HepG2 (cell line): ENCODE measurements around the gene API5. TPM values are rescaled to one million over a fixed set of nuclear protein-coding genes. Genes with fewer than 3 reads are reported as not detected.
A peak's percentile ranks its signal among the peaks of the same experiment; 100 is the strongest.

Experiments
- CBX5 ChIP-seq: sonication (generic); formaldehyde crosslinking; IDR thresholded peaks from 2 replicates; pipeline ENCODE4 v1.4.0; 2020; ENCODE audit warnings: missing genetic modification reagents, borderline replicate concordance
- CEBPB ChIP-seq: IDR thresholded peaks from 2 replicates; pipeline ENCODE4 v1.6.1; 2011; ENCODE audit warnings: low read depth, low read length, improper control_type of control experiment, borderline replicate concordance
- DNMT3B ChIP-seq: conservative IDR thresholded peaks from 2 replicates; pipeline ENCODE4 v1.6.1; 2016; ENCODE audit warnings: missing biosample characterization, control low read depth
- FOXO1 ChIP-seq: sonication (generic); formaldehyde crosslinking; IDR thresholded peaks from 2 replicates; pipeline ENCODE4 v1.4.0; 2020; ENCODE audit warnings: missing genetic modification reagents
- GFI1 ChIP-seq: sonication (generic); formaldehyde crosslinking; IDR thresholded peaks from 2 replicates; pipeline ENCODE4 v1.5.0; 2020; ENCODE audit warnings: missing genetic modification reagents, mild to moderate bottlenecking, borderline replicate concordance
- HNRNPLL ChIP-seq: fragments of 200-400 bp; formaldehyde crosslinking; IDR thresholded peaks from 2 replicates; pipeline ENCODE4 v1.6.1; 2017; ENCODE audit warnings: mild to moderate bottlenecking, low read depth, low read length; ENCODE audit not compliant: poor library complexity, severe bottlenecking
- KDM3A ChIP-seq: IDR thresholded peaks from 2 replicates; pipeline ENCODE4 v1.6.1; 2018; ENCODE audit warnings: low read depth, missing compliant biosample characterization
- MBD4 ChIP-seq: IDR thresholded peaks from 2 replicates; pipeline ENCODE4 v1.6.1; 2012; ENCODE audit warnings: low read length, inconsistent platforms, borderline replicate concordance
- MIXL1 ChIP-seq: IDR thresholded peaks from 2 replicates; pipeline ENCODE4 v1.6.1; 2016
- NRL ChIP-seq: sonication (generic); formaldehyde crosslinking; IDR thresholded peaks from 2 replicates; pipeline ENCODE4 v1.5.0; 2020; ENCODE audit warnings: missing genetic modification reagents, mild to moderate bottlenecking, moderate library complexity, borderline replicate concordance
- PAWR ChIP-seq: sonication (generic); formaldehyde crosslinking; IDR thresholded peaks from 2 replicates; pipeline ENCODE4 v1.4.0; 2020; ENCODE audit warnings: missing genetic modification reagents, mild to moderate bottlenecking, borderline replicate concordance
- PITX1 ChIP-seq: sonication (generic); formaldehyde crosslinking; IDR thresholded peaks from 2 replicates; pipeline ENCODE4 v1.5.1; 2020; ENCODE audit warnings: mild to moderate bottlenecking, missing genetic modification reagents
- RAD51 ChIP-seq: fragments of 450-650 bp; IDR thresholded peaks from 2 replicates; pipeline ENCODE4 v1.6.1; 2016; ENCODE audit warnings: borderline replicate concordance
- RBM22 ChIP-seq: fragments of 200-400 bp; formaldehyde crosslinking; optimal IDR thresholded peaks from 2 replicates; pipeline ENCODE3; 2017; ENCODE audit warnings: mild to moderate bottlenecking, low read length, moderate library complexity
- SP140L ChIP-seq: sonication (generic); formaldehyde crosslinking; IDR thresholded peaks from 2 replicates; pipeline ENCODE4 v1.4.0; 2020; ENCODE audit warnings: missing genetic modification reagents, borderline replicate concordance
- SP4 ChIP-seq: sonication (generic); formaldehyde crosslinking; IDR thresholded peaks from 2 replicates; pipeline ENCODE4 v1.8.1; 2023; ENCODE audit warnings: mild to moderate bottlenecking, missing genetic modification reagents
- TAF15 ChIP-seq: fragments of 200-400 bp; formaldehyde crosslinking; IDR thresholded peaks from one replicate; pipeline ENCODE4 v1.6.1; 2018; ENCODE audit warnings: mild to moderate bottlenecking, low read depth, low read length; ENCODE audit not compliant: poor library complexity, severe bottlenecking
- TP53 ChIP-seq: sonication (generic); formaldehyde crosslinking; conservative IDR thresholded peaks from 2 replicates; pipeline ENCODE4 v1.4.0; 2020; ENCODE audit warnings: missing genetic modification reagents
- ZBTB42 ChIP-seq: sonication (generic); formaldehyde crosslinking; IDR thresholded peaks from 2 replicates; pipeline ENCODE4 v1.5.0; 2020; ENCODE audit warnings: mild to moderate bottlenecking, missing genetic modification reagents
- ZBTB43 ChIP-seq: sonication (generic); formaldehyde crosslinking; conservative IDR thresholded peaks from 2 replicates; pipeline ENCODE4 v1.4.0; 2020; ENCODE audit warnings: missing genetic modification reagents
- ZBTB8A ChIP-seq: sonication (generic); formaldehyde crosslinking; IDR thresholded peaks from 2 replicates; pipeline ENCODE4 v1.4.0; 2020; ENCODE audit warnings: mild to moderate bottlenecking, low read depth, missing genetic modification reagents, borderline replicate concordance
- ZHX1 ChIP-seq: sonication (generic); formaldehyde crosslinking; IDR thresholded peaks from 2 replicates; pipeline ENCODE4 v1.8.1; 2022; ENCODE audit warnings: low read depth, mild to moderate bottlenecking, missing genetic modification reagents
- ZNF138 ChIP-seq: sonication (generic); formaldehyde crosslinking; IDR thresholded peaks from 2 replicates; pipeline ENCODE4 v1.5.0; 2020; ENCODE audit warnings: mild to moderate bottlenecking, low read depth, missing genetic modification reagents
- ZNF205 ChIP-seq: IDR thresholded peaks from 2 replicates; pipeline ENCODE4 v1.6.1; 2018; ENCODE audit warnings: missing biosample characterization, missing genetic modification reagents
- ZNF224 ChIP-seq: sonication (generic); formaldehyde crosslinking; IDR thresholded peaks from 2 replicates; pipeline ENCODE4 v1.5.0; 2020; ENCODE audit warnings: mild to moderate bottlenecking, missing genetic modification reagents
- ZNF382 ChIP-seq: sonication (generic); formaldehyde crosslinking; IDR thresholded peaks from 2 replicates; pipeline ENCODE4 v1.5.0; 2020; ENCODE audit warnings: missing genetic modification reagents, mild to moderate bottlenecking, borderline replicate concordance
- ZNF564 ChIP-seq: sonication (generic); formaldehyde crosslinking; IDR thresholded peaks from 2 replicates; pipeline ENCODE4 v1.8.1; 2023; ENCODE audit warnings: mild to moderate bottlenecking, missing genetic modification reagents
- ZNF678 ChIP-seq: sonication (generic); formaldehyde crosslinking; IDR thresholded peaks from 2 replicates; pipeline ENCODE4 v1.4.0; 2020; ENCODE audit warnings: mild to moderate bottlenecking, missing genetic modification reagents
- ZNF720 ChIP-seq: sonication (generic); formaldehyde crosslinking; IDR thresholded peaks from 2 replicates; pipeline ENCODE4 v1.4.0; 2020; ENCODE audit warnings: missing genetic modification reagents
- polyA plus RNA-seq, 8 experiments: library from polyadenylated mRNA; depleted of rRNA in 3 of 8; stranded (reverse) in 7 of 8; unstranded in 1 of 8; fragments of >200 nt; fragmentation: Illumina TruSeq in 4 of 8; extraction: Trizol in 4 of 8; gene quantifications; 2 replicates each; pipeline versions ENCODE4 v1.2.1 to v1.2.3, GENCODE V29; 2011 to 2016; ENCODE audit warnings: low read depth in 4 of 8, missing spikeins in 1 of 8, mixed read lengths in 1 of 8; ENCODE audit not compliant: insufficient read depth in 1 of 8
- total RNA-seq, 5 experiments: library from RNA; depleted of rRNA; stranded (reverse); fragments of >200 nt; fragmentation: Illumina TruSeq; extraction: Trizol; gene quantifications; 2 replicates each; pipeline ENCODE4 v1.2.3, GENCODE V29; 2016; ENCODE audit warnings: low read depth in 1 of 5

Gene API5
- total and polyA plus RNA-seq, 2 of the 13 experiments (the other 11 are each of a cell fraction or from before 2014, with no cell fraction given), result 21.6 to 59.0 TPM

- TF ChIP-seq ZHX1 (peak; percentile 90), ZBTB43 (CRISPR knock-in tag) (no peak), GFI1 (CRISPR knock-in tag) (no peak), KDM3A (CRISPR knock-in tag) (peak; percentile 38; the same call in 1 of the 2 replicates), SP4 (CRISPR knock-in tag) (peak; percentile 76), PITX1 (peak; percentile 96), ZNF564 (CRISPR knock-in tag) (no peak), ZNF138 (CRISPR knock-in tag) (peak; percentile 88; the same call in 1 of the 2 replicates), ZNF678 (CRISPR knock-in tag) (no peak), SP140L (CRISPR knock-in tag) (no peak), ZBTB8A (CRISPR knock-in tag) (no peak), TAF15 (no peak), MBD4 (no peak), ZNF205 (0 out of 2 replicates have a peak, but pooled peaks have one; percentile 44), ZNF224 (CRISPR knock-in tag) (peak; percentile 96), RBM22 (peak; percentile 70), ZNF382 (CRISPR knock-in tag) (no peak), RAD51 (no peak), NRL (CRISPR knock-in tag) (peak; percentile 94), CEBPB (no peak), ZBTB42 (0 out of 2 replicates have a peak, but pooled peaks have one; percentile 37), MIXL1 (CRISPR knock-in tag) (no peak), ZNF720 (no peak), TP53 (CRISPR knock-in tag) (no peak), CBX5 (CRISPR knock-in tag) (no peak), HNRNPLL (peak; percentile 55), FOXO1 (CRISPR knock-in tag) (peak; percentile 18; the same call in 1 of the 2 replicates), PAWR (peak; percentile 95; the same call in 1 of the 2 replicates), DNMT3B (no peak)
Measured at GRCh38 chr11:43358801-43359421, 47.1 kb downstream of the API5 start, which contains the start of gene TTC17 (continued).
